MM.1S (cell line): ENCODE measurements around the gene PPP2R3C.

Experiments used
- CTCF ChIP-seq: fragments of 300-600 bp; sonication (generic); IDR thresholded peaks from 2 replicates; pipeline ENCODE4 v1.5.1; 2016; ENCODE audit warnings: antibody characterized with exemption, low read length, mixed read lengths
- EZH2 ChIP-seq: fragments of 300-600 bp; sonication (generic); optimal IDR thresholded peaks from 2 replicates; pipeline ENCODE3; 2017; ENCODE audit warnings: low read depth, mild to moderate bottlenecking, antibody characterized with exemption, low read length, mixed read lengths
- EZH2phosphoT487 ChIP-seq: fragments of 300-600 bp; sonication (generic); IDR thresholded peaks from 2 replicates; pipeline ENCODE4 v1.6.1; 2018; ENCODE audit warnings: antibody characterized with exemption, low read length

GRCh38 chr14:35121887-35122695 lies at the start of gene PPP2R3C, which contains the start of gene PRORP:
- TF ChIP-seq EZH2phosphoT487 (no peak), EZH2 (no peak), CTCF (no peak)
